Testis (tissue), 3 donors: Measurements from ENCODE around the gene PITPNM3. TPM values are rescaled to one million over a fixed set of nuclear protein-coding genes. Genes with fewer than 3 reads are reported as not detected.

ENCODE experiments used
- DNase-seq: peaks from one replicate; pipeline ENCODE4 v3.0.0-alpha.2; 2019
- H3K27ac ChIP-seq, 2 donors: fragments of 200-600 bp; sonication (generic); one replicate each; pipeline ENCODE4 v1.5.1; 2019
- H3K27me3 ChIP-seq: fragments of 200-600 bp; sonication (generic); one replicate; pipeline ENCODE4 v1.5.1; 2019
- H3K36me3 ChIP-seq: fragments of 200-600 bp; sonication (generic); one replicate; pipeline ENCODE4 v1.5.1; 2017; ENCODE audit warnings: low read depth; ENCODE audit errors: missing control alignments
- H3K4me1 ChIP-seq: fragments of 200-600 bp; sonication (generic); one replicate; pipeline ENCODE4 v1.5.1; 2019
- H3K4me3 ChIP-seq, 2 donors: fragments of 200-600 bp; sonication (generic); one replicate each; pipeline ENCODE4 v1.5.1; 2017 to 2019
- H3K9me3 ChIP-seq: fragments of 200-600 bp; sonication (generic); one replicate; pipeline ENCODE4 v1.5.1; 2017
- CTCF ChIP-seq, 3 experiments: fragments of 450-650 bp in 2 of 3; fragments of 200-600 bp in 1 of 3; sonication (generic) in 1 of 3; IDR thresholded peaks; one replicate each; pipeline ENCODE4 v1.5.1; 2016 to 2019; ENCODE audit warnings: antibody characterized with exemption in 3 of 3, mild to moderate bottlenecking in 2 of 3, moderate library complexity in 1 of 3
- POLR2A ChIP-seq: fragments of 450-650 bp; IDR thresholded peaks from one replicate; pipeline ENCODE4 v1.6.1; 2017; ENCODE audit warnings: antibody characterized with exemption, mild to moderate bottlenecking, moderate library complexity
- WGBS, 2 donors: methylation state at CpG; one replicate each; pipeline ENCODE4 v1.1.5; 2018; 5-methylcytosine and 5-hydroxymethylcytosine counted together
- intact Hi-C: fragments of 100-400 bp; cut with DNase I; formaldehyde crosslinking; loops from one replicate; pipeline ENCODE4 v1.15.1; 2023; ENCODE audit warnings: low total_unique reads
- polyA plus RNA-seq: library from polyadenylated mRNA; stranded (reverse); fragments of 350-450 nt; fragmentation: Illumina TruSeq; extraction: RNeasy Lipid Tissue Mini Kit (QIAGEN cat#74804); gene quantifications from one replicate; pipeline ENCODE4 v1.2.3, GENCODE V29; 2014; ENCODE audit warnings: low read depth, low replicate concordance; ENCODE audit not compliant: insufficient read depth
- total RNA-seq, 2 donors: library from RNA; depleted of rRNA; stranded (reverse); fragments of >200 nt; gene quantifications; one replicate each; pipeline ENCODE4 v1.2.3, GENCODE V29; 2016

The PITPNM3 gene
- total and polyA plus RNA-seq, 3 donors from 2014 or later, result 6.3 to 7.3 (median 6.7) TPM

GRCh38 chr17:6496116-6496481 is 60.3 kb downstream of the PITPNM3 start:
- TF ChIP-seq CTCF (IDR thresholded peaks at IDR 0.05) (no peak), POLR2A (no peak)
- H3K27ac ChIP-seq, result no peak overlapping the region
- H3K9me3 ChIP-seq, result no peaks in the 10 kb centered on the region
- H3K4me3 ChIP-seq, result no peak overlapping the region
- no peaks in the 10 kb centered on the region for H3K36me3 ChIP-seq
- WGBS, 2 donors, result 24 to 45% methylated on average over 8 of the region's 8 CpGs
- no peaks in the 10 kb centered on the region for H3K27me3 ChIP-seq
- DNase-seq, result no peak
- intact Hi-C loops, result no loop called here
- peaks cover 16% of the 10 kb centered on the region for H3K4me1 ChIP-seq

GRCh38 chr17:6495450-6496115 is 60.8 kb downstream of the PITPNM3 start:
- H3K9me3 ChIP-seq, result no peaks in the 10 kb centered on the region
- no peak for DNase-seq
- TF ChIP-seq POLR2A, result no peak
- no peak for TF ChIP-seq CTCF (IDR thresholded peaks at IDR 0.05)
- H3K4me1 ChIP-seq, result peaks cover 16% of the 10 kb centered on the region
- H3K27ac ChIP-seq, result no peak overlapping the region
- no peaks in the 10 kb centered on the region for H3K36me3 ChIP-seq
- no peak overlapping the region for H3K4me3 ChIP-seq
- intact Hi-C loops, result no loop called here
- H3K27me3 ChIP-seq, result no peaks in the 10 kb centered on the region
- WGBS, 2 donors, result 62 to 63% methylated on average over 12 to 15 of the region's 15 CpGs

GRCh38 chr17:6494239-6494941 is 62.0 kb downstream of the PITPNM3 start:
- no peaks in the 10 kb centered on the region for H3K27me3 ChIP-seq
- TF ChIP-seq POLR2A, result no peak
- no peak for TF ChIP-seq CTCF (IDR thresholded peaks at IDR 0.05)
- H3K27ac ChIP-seq, result no peak overlapping the region
- 61 to 74% methylated on average over 5 of the region's 5 CpGs for WGBS, 2 donors
- H3K4me1 ChIP-seq, result peaks cover 16% of the 10 kb centered on the region
- no peaks in the 10 kb centered on the region for H3K36me3 ChIP-seq
- no peak for DNase-seq
- no peaks in the 10 kb centered on the region for H3K9me3 ChIP-seq
- H3K4me3 ChIP-seq, result no peak overlapping the region
- intact Hi-C loops, result no loop called here

- Histone ChIP-seq H3K4me1 (peaks cover 21% of the 10 kb centered on the region), H3K36me3 (no peaks in the 10 kb centered on the region), H3K27me3 (no peaks in the 10 kb centered on the region), H3K4me3 (no peak overlapping the region), H3K27ac (no peak overlapping the region), H3K9me3 (no peaks in the 10 kb centered on the region)
- no peak for DNase-seq
- intact Hi-C loops, result no loop called here
- no peak for TF ChIP-seq CTCF (IDR thresholded peaks at IDR 0.05)
- TF ChIP-seq POLR2A, result no peak
- WGBS, 2 donors, result 49 to 57% methylated on average over 4 of the region's 4 CpGs
Observed at GRCh38 chr17:6492892-6493674, 63.3 kb downstream of the PITPNM3 start.
